Measurements from ENCODE around the gene ADAM11. TPM values are rescaled to one million over a fixed set of nuclear protein-coding genes. Genes with fewer than 3 reads are reported as not detected.

The ADAM11 gene
- total RNA-seq, result 0.61 and 1.3 TPM in 2 replicates

GRCh38 chr17:44758414-44759085, at the start of gene ADAM11:
Gene ADAM11 (plus strand): TSS chr17:44758988. CDS start chr17:44759200, 212 bp downstream.

GRCh38 chr17:44829523-44830358, 71.0 kb downstream of the ADAM11 start, which contains the start of gene GJC1:
Gene GJC1 (minus strand): TSS chr17:44830287. CDS start chr17:44805817, 24,470 bp downstream.

Small RNAs within 50 kb of the gene (small RNA-seq; reads per million reads assigned to genes)
- gene RN7SL819P, result not detected

Other genes with a start within 250 kb of the ADAM11 start
- 70.3 and 78.9 TPM in 2 replicates for gene FZD2, start 201.5 kb upstream of the ADAM11 start, total RNA-seq
- gene MEIOC, start 102.5 kb upstream of the ADAM11 start, total RNA-seq, result under 0.01 and 0.16 TPM in 2 replicates
- gene CCDC43, start 69.2 kb upstream of the ADAM11 start, total RNA-seq, result 23.0 and 23.8 TPM in 2 replicates
- gene DBF4B, start 50.3 kb upstream of the ADAM11 start, total RNA-seq, result 2.1 and 2.7 TPM in 2 replicates
- 33.4 and 53.7 TPM in 2 replicates for gene GJC1, start 71.3 kb downstream of the ADAM11 start, total RNA-seq
- gene HIGD1B, start 88.9 kb downstream of the ADAM11 start, total RNA-seq, result not detected in 2 replicates
- 92.7 and 107 TPM in 2 replicates for gene EFTUD2, start 140.5 kb downstream of the ADAM11 start, total RNA-seq
- 1.2 and 2.1 TPM in 2 replicates for gene GFAP, start 156.5 kb downstream of the ADAM11 start, total RNA-seq
- gene KIF18B, start 188.8 kb downstream of the ADAM11 start, total RNA-seq, result 0.49 and 0.81 TPM in 2 replicates
- gene C1QL1, start 209.3 kb downstream of the ADAM11 start, total RNA-seq, result 0.49 and 0.65 TPM in 2 replicates